DOHH2 (cell line): ENCODE measurements around the gene TNFAIP3.

Experiments used
- H3F3A ChIP-seq: fragments of 200-600 bp; sonication (generic), shearing (Covaris generic); 2 replicates; pipeline ENCODE4 v1.6.0; 2016; ENCODE audit warnings: antibody characterized with exemption, mild to moderate bottlenecking; ENCODE audit not compliant: control insufficient read depth, insufficient read depth
- H3K27ac ChIP-seq: fragments of 200-600 bp; sonication (generic); 2 replicates; pipeline ENCODE4 v1.5.1; 2014; ENCODE audit warnings: low read depth, mild to moderate bottlenecking, low read length, moderate library complexity
- H3K27me3 ChIP-seq: fragments of 200-600 bp; sonication (generic); 2 replicates; pipeline ENCODE4 v1.6.1; 2014; ENCODE audit warnings: mild to moderate bottlenecking, low read length, mixed read lengths; ENCODE audit not compliant: control insufficient read depth
- H3K36me3 ChIP-seq: fragments of 200-600 bp; sonication (generic); 2 replicates; pipeline ENCODE4 v1.6.1; 2014; ENCODE audit warnings: mild to moderate bottlenecking, low read length, moderate library complexity, mixed read lengths; ENCODE audit not compliant: control insufficient read depth
- H3K4me1 ChIP-seq: fragments of 200-600 bp; sonication (generic); 2 replicates; pipeline ENCODE4 v1.6.1; 2014; ENCODE audit warnings: mild to moderate bottlenecking, low read length, mixed read lengths; ENCODE audit not compliant: control insufficient read depth
- H3K4me2 ChIP-seq: fragments of 200-600 bp; sonication (generic); 2 replicates; pipeline ENCODE4 v1.6.0; 2014; ENCODE audit warnings: mild to moderate bottlenecking, low read length, moderate library complexity
- H3K4me3 ChIP-seq: fragments of 200-600 bp; sonication (generic); 2 replicates; pipeline ENCODE4 v1.5.1; 2014; ENCODE audit warnings: mild to moderate bottlenecking, low read length, mixed read lengths
- H3K79me2 ChIP-seq: fragments of 200-600 bp; sonication (generic); 2 replicates; pipeline ENCODE4 v1.6.1; 2014; ENCODE audit warnings: mild to moderate bottlenecking, low read length, mixed read lengths; ENCODE audit not compliant: control insufficient read depth
- H3K9me2 ChIP-seq: fragments of 200-600 bp; sonication (generic); replicated peaks from 2 replicates; pipeline ENCODE4 v1.6.1; 2014; ENCODE audit warnings: mild to moderate bottlenecking, low read length, mixed read lengths; ENCODE audit not compliant: control insufficient read depth
- H3K9me3 ChIP-seq: fragments of 200-600 bp; sonication (generic); 2 replicates; pipeline ENCODE4 v1.6.1; 2014; ENCODE audit warnings: antibody characterized with exemption, low read length, mixed read lengths; ENCODE audit not compliant: control insufficient read depth, insufficient read depth
- H4K20me1 ChIP-seq: fragments of 200-600 bp; sonication (generic); 2 replicates; pipeline ENCODE4 v1.6.0; 2014; ENCODE audit warnings: low read depth, mild to moderate bottlenecking, antibody characterized with exemption, low read length, moderate library complexity; ENCODE audit not compliant: control insufficient read depth, insufficient read depth
- EZH2phosphoT487 ChIP-seq: fragments of 200-600 bp; sonication (generic); IDR thresholded peaks from 2 replicates; pipeline ENCODE4 v1.6.1; 2017; ENCODE audit warnings: borderline replicate concordance, mild to moderate bottlenecking, antibody characterized with exemption, low read length, moderate library complexity, mixed read lengths
- TF ChIP-seq, protein P1 (sequence below): fragments of 200-600 bp; sonication (generic); IDR thresholded peaks from one replicate; pipeline ENCODE4 v1.5.1; 2014; ENCODE audit warnings: antibody characterized with exemption, mild to moderate bottlenecking, low read depth, low read length; ENCODE audit not compliant: poor library complexity, severe bottlenecking

TNFAIP3 gene

DNA sequence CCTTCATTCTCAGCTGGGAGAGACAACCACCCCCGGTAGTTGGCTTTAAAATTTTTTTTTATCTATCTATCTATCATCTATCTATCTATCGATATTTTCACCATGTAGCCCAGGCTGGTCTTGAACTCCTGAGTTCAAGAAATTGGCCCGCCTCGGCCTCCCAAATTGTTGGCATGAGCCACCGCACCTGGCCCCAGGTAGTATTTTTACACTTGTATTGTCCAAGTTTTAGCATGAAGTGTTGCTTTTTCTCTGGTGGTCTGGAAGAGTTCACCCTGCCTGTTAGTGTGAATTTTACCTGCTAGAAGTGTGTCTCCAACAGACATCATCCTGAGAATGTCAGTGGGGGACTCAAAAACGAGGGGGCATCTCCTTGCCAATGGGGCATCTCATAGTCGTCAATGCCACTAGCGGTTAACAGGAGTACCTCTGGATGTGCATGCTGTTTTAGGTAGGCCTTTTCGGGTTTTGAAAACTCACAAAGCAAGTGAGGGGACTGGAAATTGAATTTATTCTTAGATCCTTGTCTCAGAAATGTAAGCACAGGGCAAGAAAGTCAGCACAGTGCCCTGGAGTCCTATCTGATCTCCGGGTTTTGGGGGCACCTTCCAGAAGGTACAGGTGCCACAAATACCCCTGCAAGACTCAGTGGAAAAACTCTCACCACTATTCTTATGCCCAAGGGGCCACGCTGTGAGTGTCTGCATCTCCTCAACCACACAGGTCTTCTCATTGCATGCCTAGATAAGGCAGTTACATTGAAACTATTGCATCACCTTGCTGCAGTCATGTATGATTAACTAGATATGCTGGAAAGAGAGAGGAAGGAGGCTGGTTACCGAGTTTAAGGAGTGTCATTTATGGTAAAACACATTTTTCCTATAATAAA, 37.1 kb downstream of the TNFAIP3 start:
- Histone ChIP-seq H3K9me3 (no peaks in the 10 kb centered on the region), H3K4me3 (no peak overlapping the region), H3K4me1 (no peaks in the 10 kb centered on the region), H3F3A (no peaks in the 10 kb centered on the region), H3K27me3 (peaks cover 7% of the 10 kb centered on the region), H3K36me3 (no peaks in the 10 kb centered on the region), H3K27ac (no peak overlapping the region), H4K20me1 (no peaks in the 10 kb centered on the region), H3K79me2 (no peaks in the 10 kb centered on the region), H3K4me2 (no peak overlapping the region), H3K9me2 (no peaks in the 10 kb centered on the region)
- TF ChIP-seq, protein P1, sequence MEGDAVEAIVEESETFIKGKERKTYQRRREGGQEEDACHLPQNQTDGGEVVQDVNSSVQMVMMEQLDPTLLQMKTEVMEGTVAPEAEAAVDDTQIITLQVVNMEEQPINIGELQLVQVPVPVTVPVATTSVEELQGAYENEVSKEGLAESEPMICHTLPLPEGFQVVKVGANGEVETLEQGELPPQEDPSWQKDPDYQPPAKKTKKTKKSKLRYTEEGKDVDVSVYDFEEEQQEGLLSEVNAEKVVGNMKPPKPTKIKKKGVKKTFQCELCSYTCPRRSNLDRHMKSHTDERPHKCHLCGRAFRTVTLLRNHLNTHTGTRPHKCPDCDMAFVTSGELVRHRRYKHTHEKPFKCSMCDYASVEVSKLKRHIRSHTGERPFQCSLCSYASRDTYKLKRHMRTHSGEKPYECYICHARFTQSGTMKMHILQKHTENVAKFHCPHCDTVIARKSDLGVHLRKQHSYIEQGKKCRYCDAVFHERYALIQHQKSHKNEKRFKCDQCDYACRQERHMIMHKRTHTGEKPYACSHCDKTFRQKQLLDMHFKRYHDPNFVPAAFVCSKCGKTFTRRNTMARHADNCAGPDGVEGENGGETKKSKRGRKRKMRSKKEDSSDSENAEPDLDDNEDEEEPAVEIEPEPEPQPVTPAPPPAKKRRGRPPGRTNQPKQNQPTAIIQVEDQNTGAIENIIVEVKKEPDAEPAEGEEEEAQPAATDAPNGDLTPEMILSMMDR = no peak

DNA sequence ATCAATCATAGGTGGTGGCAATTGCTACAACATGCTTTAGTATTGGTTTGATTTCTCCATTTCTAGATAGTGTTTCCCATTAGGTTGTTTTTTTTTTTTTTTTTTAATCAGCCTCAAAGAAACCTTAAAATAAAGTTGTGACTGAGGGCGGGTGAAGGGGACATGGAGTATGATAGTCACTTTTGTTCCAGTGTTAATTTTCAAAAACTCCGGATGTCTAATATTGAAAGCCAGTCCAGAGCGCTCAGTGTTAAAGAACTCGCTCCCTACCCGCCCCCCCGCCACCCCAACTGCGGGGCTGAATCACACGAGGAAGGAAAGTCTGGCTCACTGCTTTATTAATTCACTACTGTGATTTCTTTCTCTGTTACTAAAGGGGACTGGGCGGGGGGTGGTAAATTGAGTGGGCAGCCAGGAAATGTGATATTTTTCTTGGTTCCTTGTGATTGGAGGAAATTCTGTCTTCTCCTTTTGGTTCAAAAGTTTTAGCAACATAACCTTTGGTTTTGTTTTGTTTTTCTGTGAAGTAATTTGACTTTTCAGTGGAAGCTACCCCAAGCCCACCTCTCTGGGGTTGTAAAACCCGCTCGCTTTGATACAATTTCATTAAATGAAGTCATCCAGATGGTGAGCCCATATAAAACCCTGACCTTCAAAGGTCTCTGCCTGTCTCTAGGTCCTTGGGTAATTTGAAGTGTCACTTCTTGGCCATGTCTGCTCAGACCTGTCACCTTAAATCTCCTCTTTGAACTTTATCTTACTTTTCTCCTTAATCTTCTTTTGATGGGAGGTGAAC, 38.0 kb downstream of the TNFAIP3 start:
- Histone ChIP-seq H3K4me1 (no peaks in the 10 kb centered on the region), H4K20me1 (no peaks in the 10 kb centered on the region), H3K9me3 (no peaks in the 10 kb centered on the region), H3K4me2 (no peak overlapping the region), H3K79me2 (no peaks in the 10 kb centered on the region), H3K36me3 (no peaks in the 10 kb centered on the region), H3F3A (no peaks in the 10 kb centered on the region), H3K9me2 (no peaks in the 10 kb centered on the region), H3K4me3 (no peak overlapping the region), H3K27me3 (peaks cover 15% of the 10 kb centered on the region), H3K27ac (no peak overlapping the region)
- TF ChIP-seq, protein P1 = no peak
- TF ChIP-seq EZH2phosphoT487 = no peak

DNA sequence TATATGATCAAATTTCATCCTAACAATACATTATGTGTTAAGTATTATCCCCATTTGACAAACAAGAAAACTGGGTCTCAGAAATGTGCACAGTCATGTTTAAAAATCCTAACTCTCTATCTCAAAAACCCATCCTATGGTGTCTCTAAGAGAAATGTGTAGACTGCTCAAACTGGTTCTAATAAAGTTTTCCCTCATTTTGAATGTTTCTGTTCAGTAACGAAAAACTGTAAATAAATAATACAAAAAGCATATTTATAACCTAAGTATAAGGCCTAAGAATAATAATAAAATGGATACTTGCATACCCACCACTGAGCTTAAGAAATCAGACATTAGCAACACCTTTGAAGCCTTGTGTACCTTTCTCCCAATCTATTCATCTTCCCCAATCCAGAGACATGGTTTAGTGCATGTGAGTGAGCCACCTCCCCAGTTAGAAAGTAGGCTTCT, 39.0 kb downstream of the TNFAIP3 start:
- H3K27me3 ChIP-seq = peaks cover 22% of the 10 kb centered on the region
- H3K4me3 ChIP-seq = no peak overlapping the region
- no peak overlapping the region for H3K4me2 ChIP-seq
- H3K9me2 ChIP-seq = no peaks in the 10 kb centered on the region
- TF ChIP-seq EZH2phosphoT487 = no peak
- TF ChIP-seq, protein P1 = no peak
- H3F3A ChIP-seq = no peaks in the 10 kb centered on the region
- no peaks in the 10 kb centered on the region for H3K79me2 ChIP-seq
- H3K36me3 ChIP-seq = no peaks in the 10 kb centered on the region
- H3K9me3 ChIP-seq = no peaks in the 10 kb centered on the region
- no peak overlapping the region for H3K27ac ChIP-seq
- H3K4me1 ChIP-seq = no peaks in the 10 kb centered on the region
- H4K20me1 ChIP-seq = no peaks in the 10 kb centered on the region
